Right kidney (tissue), 1 donor: ENCODE results near the gene POLR1G.
"Not testable (repeated sequence)": the region's sequence is repeated elsewhere in the genome, so short reads cannot be mapped to it uniquely, and the experiment has no call there.

ENCODE experiments used
- DNase-seq: peaks from one replicate; pipeline ENCODE4 v3.0.0-alpha.2; 2016

The POLR1G gene

DNA sequence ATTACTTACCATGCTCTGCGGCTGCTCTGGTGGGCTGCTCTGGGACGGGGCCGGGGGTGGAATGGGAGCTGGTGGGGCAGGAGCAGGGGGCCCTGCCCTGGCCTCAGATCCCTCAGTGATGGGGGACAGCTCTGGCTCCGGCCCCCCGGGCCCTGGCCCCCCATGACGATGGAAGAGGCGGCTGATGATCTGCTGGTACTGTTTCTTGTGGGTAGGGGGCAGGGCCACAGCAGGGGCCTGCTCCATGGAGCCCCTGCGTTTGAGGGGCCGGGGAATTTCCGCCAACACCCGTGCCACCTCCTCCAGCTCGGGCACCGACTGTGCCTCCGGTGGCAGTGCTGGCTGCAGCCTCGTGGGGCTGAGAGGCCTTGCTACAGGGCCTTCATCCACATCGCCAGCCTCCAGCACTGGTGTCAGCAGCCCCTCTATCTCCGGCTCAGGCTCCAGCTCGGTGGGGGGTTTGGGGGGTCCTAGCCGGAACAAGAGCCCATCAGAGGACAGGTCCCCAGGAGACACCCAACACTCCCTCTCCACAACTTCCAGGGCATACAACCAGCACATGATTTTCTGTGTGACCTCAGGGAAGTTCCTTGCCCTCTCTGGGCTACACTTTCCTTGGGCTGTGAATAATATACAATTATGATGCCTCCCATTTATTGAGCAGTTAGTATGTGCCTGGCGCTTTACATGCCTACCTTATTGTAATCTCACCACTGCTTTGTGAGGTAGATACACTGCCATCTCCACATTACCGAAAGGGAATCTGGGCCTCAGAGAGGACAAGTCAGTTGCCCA is 14.4 kb upstream of the POLR1G start:
- no peak for DNase-seq

DNA sequence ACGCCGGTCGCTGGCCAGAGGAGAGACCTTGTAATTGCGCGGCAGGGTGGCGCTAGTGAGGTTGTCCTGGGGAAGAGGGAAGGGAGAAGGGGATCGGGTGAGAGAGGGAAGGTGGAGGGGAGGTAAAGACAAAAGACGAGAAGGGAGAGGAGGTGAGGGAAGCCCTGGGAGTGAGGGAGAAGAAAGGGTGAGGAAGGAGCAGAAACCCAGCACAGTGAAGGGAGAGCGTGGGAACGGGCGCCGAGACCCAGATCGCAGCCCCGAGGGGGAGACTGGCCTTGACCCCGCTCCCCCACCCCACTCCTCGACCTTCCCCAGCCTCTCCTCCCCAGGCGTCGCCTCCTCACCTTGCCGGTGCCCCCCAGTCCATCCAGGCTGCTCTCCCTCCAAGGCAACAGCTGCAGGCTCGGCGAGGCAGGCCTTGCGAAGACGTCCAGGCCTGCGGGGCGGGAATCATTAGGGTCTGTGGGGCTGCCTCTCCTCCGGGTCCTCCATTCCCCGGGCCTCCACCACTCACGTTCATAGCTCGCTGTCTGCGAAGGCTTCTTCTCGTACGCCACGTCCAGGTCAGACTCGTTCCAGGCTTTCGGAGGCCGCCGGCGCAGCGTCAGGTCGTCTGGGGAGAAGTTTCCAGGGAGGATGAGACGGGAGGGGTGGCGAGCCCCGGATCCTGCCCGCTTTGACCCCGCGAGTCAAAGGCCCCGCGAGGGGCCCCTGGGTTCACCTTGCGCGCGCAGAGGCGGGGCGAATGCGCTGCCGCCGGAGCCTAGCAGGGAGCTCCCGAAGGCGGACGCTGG is 10.4 kb upstream of the POLR1G start:
- DNase-seq: peak; percentile 34

- DNase-seq: no peak
Observed at GRCh38 chr19:45400192-45400591, 6.3 kb upstream of the POLR1G start.

DNA sequence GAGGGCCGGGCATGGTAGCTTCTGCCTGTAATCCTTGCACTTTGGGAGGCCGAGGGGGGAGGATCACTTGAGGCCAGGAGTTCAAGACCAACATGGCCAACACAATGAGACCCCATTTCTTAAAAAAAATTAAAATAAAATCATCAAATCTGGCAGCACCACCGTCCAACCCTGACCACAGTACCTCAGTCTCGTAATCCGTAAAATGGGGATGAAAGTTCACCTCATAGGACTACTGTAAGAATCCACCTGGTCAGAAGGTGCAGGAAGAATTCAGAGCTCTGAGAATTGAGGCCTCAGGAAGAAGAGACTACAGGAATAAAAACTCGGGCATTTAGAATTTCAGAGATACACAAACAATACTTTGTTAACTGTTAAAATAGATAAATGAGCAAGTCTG is 4.6 kb upstream of the POLR1G start:
- no peak for DNase-seq

GRCh38 chr19:45402298-45403061 is 4.0 kb upstream of the POLR1G start:
- DNase-seq: peak; percentile 47

DNA sequence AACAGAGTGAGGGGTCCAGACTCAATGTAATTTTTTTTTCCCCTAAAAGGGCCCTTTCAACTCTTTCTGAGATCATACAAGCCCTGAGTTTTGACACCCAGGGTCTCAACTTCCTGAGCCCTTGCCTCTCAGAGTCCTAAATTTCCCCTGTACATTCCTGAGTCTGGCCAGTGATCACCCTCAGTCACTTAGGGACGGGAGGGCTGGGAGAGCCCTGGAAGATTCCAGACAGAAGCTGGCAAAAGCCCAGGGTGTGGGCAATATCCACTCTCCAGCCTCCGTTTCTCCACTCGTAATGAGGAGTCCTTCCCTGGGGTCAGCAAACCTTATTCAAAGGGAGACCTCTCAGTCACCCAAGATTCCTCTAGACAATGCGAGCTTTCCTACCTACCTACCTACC is 3.2 kb upstream of the POLR1G start:
- no peak for DNase-seq

DNA sequence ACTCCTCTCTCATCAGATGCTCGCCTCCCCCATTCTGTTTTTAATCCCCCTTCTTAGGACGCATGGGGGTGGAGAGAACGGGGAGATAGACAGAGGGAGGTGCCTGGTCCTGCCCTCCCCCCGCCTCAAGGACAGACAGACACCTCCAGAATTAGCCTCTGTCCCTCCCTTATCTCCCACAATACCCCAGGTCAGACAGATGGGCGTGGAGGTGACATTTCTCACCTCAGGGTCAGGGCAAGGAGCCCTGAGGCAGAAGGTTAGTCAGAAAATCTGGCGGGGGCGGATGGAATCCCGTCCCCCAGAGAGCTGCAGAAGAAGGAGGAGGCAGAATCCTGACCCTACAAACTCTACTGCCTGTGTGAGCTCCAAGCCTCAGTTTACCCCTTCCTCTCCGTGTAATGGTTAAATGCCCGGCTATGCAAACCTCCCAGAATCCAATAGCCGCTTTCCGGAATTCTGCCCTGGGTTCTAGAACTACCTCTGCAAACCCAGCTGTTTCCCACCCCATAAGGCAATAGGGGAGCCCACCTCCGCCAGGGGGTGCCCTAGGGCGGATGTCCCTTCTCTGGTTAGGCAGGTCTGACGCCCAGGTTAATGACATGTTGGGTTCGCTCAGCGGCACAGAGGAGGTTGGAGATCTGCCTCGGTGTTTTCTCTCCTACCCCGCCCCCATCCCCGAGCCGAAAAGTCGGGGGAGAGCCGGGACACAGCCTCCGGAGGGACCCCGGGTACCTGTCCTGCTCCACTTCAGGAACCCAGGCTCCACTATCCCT is 2.5 kb upstream of the POLR1G start:
- DNase-seq: no peak

GRCh38 chr19:45404557-45405434 is 1.6 kb upstream of the POLR1G start, which contains the start of gene PPP1R13L:
Gene PPP1R13L (minus strand): TSS chr19:45405069. CDS start chr19:45398318, 6,751 bp downstream.
- no peak for DNase-seq

GRCh38 chr19:45405435-45406225 is 814 bp upstream of the POLR1G start:
- peak; percentile 93 for DNase-seq

- DNase-seq: no peak
Observed at GRCh38 chr19:45407091-45407375, 589 bp downstream of the POLR1G start.

DNA sequence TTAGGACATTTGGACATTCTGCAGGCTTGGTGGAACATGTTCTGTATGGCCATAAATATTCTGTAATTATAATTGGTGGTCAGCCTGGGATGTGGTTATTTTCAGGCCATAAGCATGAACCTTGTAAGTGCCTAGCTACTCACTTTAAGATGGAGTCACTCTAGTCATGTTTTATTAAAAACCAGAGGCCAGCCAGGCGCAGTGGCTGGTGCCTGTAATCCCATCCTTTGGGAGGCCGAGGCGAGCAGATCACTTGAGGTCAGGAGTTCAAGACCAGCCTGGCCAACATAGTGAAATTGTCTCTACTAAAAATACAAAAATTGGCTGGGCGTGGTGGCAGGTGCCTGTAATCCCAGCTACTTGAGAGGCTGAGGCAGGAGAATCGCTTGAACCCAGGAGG is 1.1 kb downstream of the POLR1G start:
- not testable (repeated sequence) for DNase-seq

DNA sequence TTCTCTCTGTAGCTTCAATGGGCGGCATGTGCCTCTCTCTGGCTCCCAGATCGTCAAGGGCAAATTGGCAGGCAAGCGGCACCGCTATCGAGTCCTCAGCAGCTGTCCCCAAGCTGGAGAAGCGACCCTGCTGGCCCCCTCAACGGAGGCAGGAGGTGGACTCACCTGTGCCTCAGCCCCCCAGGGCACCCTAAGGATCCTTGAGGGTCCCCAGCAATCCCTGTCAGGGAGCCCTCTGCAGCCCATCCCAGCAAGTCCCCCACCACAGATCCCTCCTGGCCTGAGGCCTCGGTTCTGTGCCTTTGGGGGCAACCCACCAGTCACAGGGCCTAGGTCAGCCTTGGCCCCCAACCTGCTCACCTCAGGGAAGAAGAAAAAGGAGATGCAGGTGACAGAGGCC is 1.7 kb downstream of the POLR1G start:
- no peak for DNase-seq

- DNase-seq: no peak
Observed at GRCh38 chr19:45408830-45409556, 2.5 kb downstream of the POLR1G start.

DNA sequence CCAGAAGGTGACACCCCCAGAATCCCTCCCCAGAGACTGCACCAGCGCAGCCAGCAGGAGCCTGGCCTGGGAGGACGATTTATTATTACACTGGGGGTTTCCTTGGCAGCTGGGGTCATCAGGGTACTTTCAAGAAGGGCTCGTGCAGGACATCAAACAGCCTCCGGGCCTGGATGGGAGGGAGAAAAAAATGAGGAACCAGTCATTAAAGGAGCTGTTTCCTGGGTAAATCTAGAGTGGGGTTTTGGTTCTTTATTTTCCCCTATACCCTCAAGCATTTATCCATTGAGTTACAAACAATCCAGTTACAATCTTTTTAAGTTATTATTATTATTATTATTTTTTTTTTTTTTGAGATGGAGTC is 3.1 kb downstream of the POLR1G start:
- DNase-seq: no peak

- not testable (repeated sequence) for DNase-seq
Observed at GRCh38 chr19:45410330-45410729, 3.9 kb downstream of the POLR1G start.

GRCh38 chr19:45413497-45413896 is 7.1 kb downstream of the POLR1G start:
- no peak for DNase-seq

DNA sequence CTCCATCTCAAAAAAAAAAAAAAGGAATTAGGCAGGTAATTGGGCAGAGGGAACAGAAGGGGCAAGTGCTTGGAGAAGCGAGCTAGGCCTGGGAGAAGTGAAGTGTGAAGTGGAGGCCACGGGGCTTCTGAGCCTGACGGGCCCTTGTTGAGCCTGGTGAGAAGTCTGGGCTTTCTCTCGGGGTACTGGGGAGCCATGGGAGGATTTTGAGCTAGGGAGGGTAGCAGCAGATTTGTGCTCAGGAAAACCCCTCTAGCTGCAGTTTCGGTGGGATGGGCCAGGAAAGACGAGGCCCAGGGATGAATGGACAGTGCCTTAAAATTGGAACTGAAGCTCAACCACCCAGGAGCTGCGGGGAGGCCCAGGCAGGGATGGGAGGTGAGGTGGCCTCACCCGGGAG is 8.0 kb downstream of the POLR1G start:
- DNase-seq: no peak

DNA sequence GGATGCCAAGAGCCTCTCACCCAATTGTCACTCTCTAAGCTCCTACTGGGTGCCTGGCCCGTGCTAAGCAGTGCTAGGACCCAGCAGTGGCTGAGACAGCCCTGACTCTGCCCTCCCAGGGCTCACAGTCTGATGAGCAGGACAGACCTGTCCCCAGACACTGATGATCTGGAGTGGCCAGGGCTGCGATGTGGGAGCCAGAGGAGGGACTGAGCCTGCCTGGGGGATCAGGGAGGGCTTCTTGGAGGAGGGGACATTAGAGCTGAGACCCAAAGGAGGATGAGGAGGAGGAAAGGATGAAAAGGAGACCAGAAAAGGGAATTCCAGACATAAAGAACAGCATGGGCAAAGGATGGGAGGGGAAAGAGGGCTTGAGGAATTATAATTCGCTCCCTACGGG is 10.7 kb downstream of the POLR1G start:
- DNase-seq: no peak

GRCh38 chr19:45418802-45419201 is 12.4 kb downstream of the POLR1G start:
- no peak for DNase-seq

- DNase-seq: no peak
Observed at GRCh38 chr19:45419396-45419795, 13.0 kb downstream of the POLR1G start.
